Hepatocyte (in vitro differentiated cells): ENCODE results near the gene KANK2. TPM values are rescaled to one million over a fixed set of nuclear protein-coding genes. Genes with fewer than 3 reads are reported as not detected.

Experiments used
- DNase-seq: peaks from one replicate; pipeline ENCODE4 v3.0.0-alpha.2; 2016; ENCODE audit warnings: low spot score
- H2AFZ ChIP-seq: fragments of 200-600 bp; sonication (generic); 2 replicates; pipeline ENCODE4 v1.6.0; 2016; ENCODE audit warnings: antibody characterized with exemption, mild to moderate bottlenecking
- H3K27ac ChIP-seq: fragments of 200-600 bp; sonication (generic); 2 replicates; pipeline ENCODE4 v1.5.1; 2016; ENCODE audit warnings: mild to moderate bottlenecking
- H3K27me3 ChIP-seq: fragments of 200-600 bp; sonication (generic); 2 replicates; pipeline ENCODE4 v1.6.1; 2016
- H3K36me3 ChIP-seq: fragments of 200-600 bp; sonication (generic); replicated peaks from 2 replicates; pipeline ENCODE4 v1.5.1; 2016; ENCODE audit warnings: low read depth; ENCODE audit not compliant: insufficient read depth
- H3K4me1 ChIP-seq: fragments of 200-600 bp; sonication (generic); 2 replicates; pipeline ENCODE4 v1.5.1; 2016; ENCODE audit warnings: mild to moderate bottlenecking, moderate library complexity; ENCODE audit not compliant: insufficient read depth
- H3K4me2 ChIP-seq: fragments of 200-600 bp; sonication (generic); 2 replicates; pipeline ENCODE4 v1.6.0; 2016
- H3K4me3 ChIP-seq: fragments of 200-600 bp; sonication (generic); 2 replicates; pipeline ENCODE4 v1.5.1; 2016; ENCODE audit warnings: mild to moderate bottlenecking
- H3K79me2 ChIP-seq: fragments of 200-600 bp; sonication (generic); 2 replicates; pipeline ENCODE4 v1.6.0; 2017; ENCODE audit warnings: mild to moderate bottlenecking
- H3K9me2 ChIP-seq: fragments of 200-600 bp; sonication (generic); replicated peaks from 2 replicates; pipeline ENCODE4 v1.6.0; 2017; ENCODE audit warnings: mild to moderate bottlenecking; ENCODE audit not compliant: insufficient read depth
- H3K9me3 ChIP-seq: fragments of 200-600 bp; sonication (generic); 2 replicates; pipeline ENCODE4 v1.5.1; 2016; ENCODE audit warnings: low read depth, mild to moderate bottlenecking
- H4K20me1 ChIP-seq: fragments of 200-600 bp; sonication (generic); 2 replicates; pipeline ENCODE4 v1.6.0; 2016; ENCODE audit warnings: mild to moderate bottlenecking; ENCODE audit not compliant: insufficient read depth, poor library complexity, severe bottlenecking
- EZH2 ChIP-seq: fragments of 200-600 bp; sonication (generic); IDR thresholded peaks from 2 replicates; pipeline ENCODE4 v1.6.1; 2016; ENCODE audit warnings: antibody characterized with exemption, mild to moderate bottlenecking, borderline replicate concordance
- EZH2phosphoT487 ChIP-seq: fragments of 200-600 bp; sonication (generic); IDR thresholded peaks from one replicate; pipeline ENCODE4 v1.6.1; 2018; ENCODE audit warnings: antibody characterized with exemption, mild to moderate bottlenecking, low read depth, moderate library complexity; ENCODE audit not compliant: unreplicated experiment, severe bottlenecking
- WGBS: methylation state at CpG from one replicate; pipeline ENCODE4 v1.1.6; 2016; ENCODE audit warnings: low lambda C conversion rate; ENCODE audit errors: missing lambda C conversion rate; 5-methylcytosine and 5-hydroxymethylcytosine counted together
- polyA plus RNA-seq: library from polyadenylated mRNA; unstranded; fragments of >200 nt; fragmentation: Nextera tagmentation; extraction: Ambion mirVana; gene quantifications from 2 replicates; pipeline ENCODE4 v1.2.1, GENCODE V29; 2016
- total RNA-seq: library from RNA; depleted of rRNA; stranded (reverse); fragments of >200 nt; gene quantifications from 2 replicates; pipeline ENCODE4 v1.2.3, GENCODE V29; 2014
- TF ChIP-seq, protein P1 (sequence below): fragments of 200-600 bp; sonication (generic); IDR thresholded peaks from 2 replicates; pipeline ENCODE4 v1.5.1; 2016; ENCODE audit warnings: antibody characterized with exemption, mild to moderate bottlenecking; ENCODE audit not compliant: poor library complexity

Gene KANK2
- total and polyA plus RNA-seq, 2 experiments from 2014 or later = 39.6 to 60.3 TPM

- Histone ChIP-seq H3K36me3 (peaks cover 5% of the 10 kb centered on the region), H4K20me1 (peaks cover 17% of the 10 kb centered on the region), H3K9me3 (no peaks in the 10 kb centered on the region), H3K27me3 (no peaks in the 10 kb centered on the region), H3K4me2 (no peak overlapping the region), H3K4me3 (no peak overlapping the region), H3K27ac (no peak overlapping the region), H3K9me2 (no peaks in the 10 kb centered on the region), H2AFZ (no peak overlapping the region), H3K79me2 (peaks cover under 1% of the 10 kb centered on the region), H3K4me1 (no peaks in the 10 kb centered on the region)
- WGBS = 92% methylated on average over 9 of the region's 9 CpGs
- no peak for DNase-seq
- TF ChIP-seq, protein P1, sequence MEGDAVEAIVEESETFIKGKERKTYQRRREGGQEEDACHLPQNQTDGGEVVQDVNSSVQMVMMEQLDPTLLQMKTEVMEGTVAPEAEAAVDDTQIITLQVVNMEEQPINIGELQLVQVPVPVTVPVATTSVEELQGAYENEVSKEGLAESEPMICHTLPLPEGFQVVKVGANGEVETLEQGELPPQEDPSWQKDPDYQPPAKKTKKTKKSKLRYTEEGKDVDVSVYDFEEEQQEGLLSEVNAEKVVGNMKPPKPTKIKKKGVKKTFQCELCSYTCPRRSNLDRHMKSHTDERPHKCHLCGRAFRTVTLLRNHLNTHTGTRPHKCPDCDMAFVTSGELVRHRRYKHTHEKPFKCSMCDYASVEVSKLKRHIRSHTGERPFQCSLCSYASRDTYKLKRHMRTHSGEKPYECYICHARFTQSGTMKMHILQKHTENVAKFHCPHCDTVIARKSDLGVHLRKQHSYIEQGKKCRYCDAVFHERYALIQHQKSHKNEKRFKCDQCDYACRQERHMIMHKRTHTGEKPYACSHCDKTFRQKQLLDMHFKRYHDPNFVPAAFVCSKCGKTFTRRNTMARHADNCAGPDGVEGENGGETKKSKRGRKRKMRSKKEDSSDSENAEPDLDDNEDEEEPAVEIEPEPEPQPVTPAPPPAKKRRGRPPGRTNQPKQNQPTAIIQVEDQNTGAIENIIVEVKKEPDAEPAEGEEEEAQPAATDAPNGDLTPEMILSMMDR = no peak
- TF ChIP-seq EZH2phosphoT487 (no peak), EZH2 (no peak)
These were observed 80.8 kb downstream of the KANK2 start for GRCh38 chr19:11116507-11116906.

GRCh38 chr19:11115895-11116446, 81.4 kb downstream of the KANK2 start:
- Histone ChIP-seq H3K27me3 (no peaks in the 10 kb centered on the region), H3K9me2 (no peaks in the 10 kb centered on the region), H3K79me2 (peaks cover 3% of the 10 kb centered on the region), H3K36me3 (peaks cover 5% of the 10 kb centered on the region), H3K4me1 (no peaks in the 10 kb centered on the region), H3K4me3 (no peak overlapping the region), H4K20me1 (peaks cover 21% of the 10 kb centered on the region), H3K27ac (no peak overlapping the region), H3K4me2 (no peak overlapping the region), H3K9me3 (no peaks in the 10 kb centered on the region), H2AFZ (no peak overlapping the region)
- no peak for TF ChIP-seq EZH2phosphoT487
- DNase-seq = no peak
- WGBS = 94% methylated on average over 11 of the region's 11 CpGs

DNA sequence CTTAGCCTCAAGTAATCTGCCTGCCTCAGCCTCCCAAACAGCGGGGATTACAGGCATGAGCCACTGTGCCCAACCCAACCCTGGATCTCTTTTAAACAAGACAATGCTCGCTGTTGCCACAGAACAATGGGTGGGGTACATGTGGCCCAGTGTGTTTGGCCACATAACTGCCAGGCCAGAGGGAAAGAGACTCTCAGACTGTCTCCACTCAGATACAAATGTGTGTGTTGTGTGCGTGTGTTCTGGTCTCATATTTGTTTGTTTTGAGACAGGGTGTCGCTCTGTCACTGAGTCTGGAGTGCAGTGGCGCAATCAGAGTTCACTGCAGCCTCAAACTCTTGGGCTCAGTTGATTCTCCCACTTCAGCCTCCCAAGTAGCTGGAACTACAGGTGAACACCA, 82.3 kb downstream of the KANK2 start:
- H3K4me1 ChIP-seq = no peaks in the 10 kb centered on the region
- no peaks in the 10 kb centered on the region for H3K9me2 ChIP-seq
- peaks cover 5% of the 10 kb centered on the region for H3K36me3 ChIP-seq
- WGBS = 89% methylated on average over 5 of the region's 5 CpGs
- TF ChIP-seq EZH2phosphoT487 (no peak), EZH2 (no peak)
- TF ChIP-seq, protein P1 = no peak
- peaks cover 23% of the 10 kb centered on the region for H4K20me1 ChIP-seq
- no peak overlapping the region for H3K27ac ChIP-seq
- H3K27me3 ChIP-seq = no peaks in the 10 kb centered on the region
- H3K9me3 ChIP-seq = no peaks in the 10 kb centered on the region
- no peak for DNase-seq
- H3K4me2 ChIP-seq = no peak overlapping the region
- no peak overlapping the region for H2AFZ ChIP-seq
- H3K4me3 ChIP-seq = no peak overlapping the region
- peaks cover 6% of the 10 kb centered on the region for H3K79me2 ChIP-seq

Other genes with a start within 250 kb of the KANK2 start
- gene SMARCA4, start 236.5 kb downstream of the KANK2 start, total RNA-seq = 36.9 and 80.7 TPM in 2 replicates
- 93.4 and 108 TPM in 2 replicates for gene SMARCA4, start 236.5 kb downstream of the KANK2 start, polyA plus RNA-seq
- gene LDLR, start 108.1 kb downstream of the KANK2 start, total RNA-seq = 110 and 126 TPM in 2 replicates
- 116 and 123 TPM in 2 replicates for gene LDLR, start 108.1 kb downstream of the KANK2 start, polyA plus RNA-seq
- 9.0 and 11.5 TPM in 2 replicates for gene SPC24, start 41.8 kb downstream of the KANK2 start, total RNA-seq
- gene SPC24, start 41.8 kb downstream of the KANK2 start, polyA plus RNA-seq = 5.2 and 8.8 TPM in 2 replicates
- gene ANGPTL8, start 42.1 kb upstream of the KANK2 start, total RNA-seq = 24.9 and 25.5 TPM in 2 replicates
- gene ANGPTL8, start 42.1 kb upstream of the KANK2 start, polyA plus RNA-seq = 14.4 and 20.8 TPM in 2 replicates
- gene DOCK6, start 65.0 kb upstream of the KANK2 start, total RNA-seq = 12.6 and 17.4 TPM in 2 replicates
- 36.8 and 43.7 TPM in 2 replicates for gene DOCK6, start 65.0 kb upstream of the KANK2 start, polyA plus RNA-seq
- gene TSPAN16, start 98.6 kb upstream of the KANK2 start, total RNA-seq = not detected in 2 replicates
- gene TSPAN16, start 98.6 kb upstream of the KANK2 start, polyA plus RNA-seq = not detected in 2 replicates
- gene RAB3D, start 142.1 kb upstream of the KANK2 start, total RNA-seq = 63.7 and 71.6 TPM in 2 replicates
- gene RAB3D, start 142.1 kb upstream of the KANK2 start, polyA plus RNA-seq = 27.3 and 32.6 TPM in 2 replicates
- 188 TPM in 2 replicates for gene TMEM205, start 148.7 kb upstream of the KANK2 start, total RNA-seq
- gene TMEM205, start 148.7 kb upstream of the KANK2 start, polyA plus RNA-seq = 199 and 212 TPM in 2 replicates
- gene CCDC159, start 149.0 kb upstream of the KANK2 start, total RNA-seq = 10.1 and 14.6 TPM in 2 replicates
- 27.1 and 46.3 TPM in 2 replicates for gene CCDC159, start 149.0 kb upstream of the KANK2 start, polyA plus RNA-seq
- gene PLPPR2, start 157.9 kb upstream of the KANK2 start, total RNA-seq = 10.9 and 25.9 TPM in 2 replicates
- gene PLPPR2, start 157.9 kb upstream of the KANK2 start, polyA plus RNA-seq = 41.7 and 47.0 TPM in 2 replicates
- gene SWSAP1, start 177.1 kb upstream of the KANK2 start, total RNA-seq = 2.2 and 3.1 TPM in 2 replicates
- 4.0 and 4.9 TPM in 2 replicates for gene SWSAP1, start 177.1 kb upstream of the KANK2 start, polyA plus RNA-seq
- gene EPOR, start 186.8 kb upstream of the KANK2 start, total RNA-seq = 16.6 and 20.9 TPM in 2 replicates
- gene EPOR, start 186.8 kb upstream of the KANK2 start, polyA plus RNA-seq = 34.2 and 46.8 TPM in 2 replicates
- 20.6 and 27.6 TPM in 2 replicates for gene RGL3, start 221.8 kb upstream of the KANK2 start, total RNA-seq
- 55.6 and 94.8 TPM in 2 replicates for gene RGL3, start 221.8 kb upstream of the KANK2 start, polyA plus RNA-seq
- gene ODAD3, start 237.6 kb upstream of the KANK2 start, total RNA-seq = 0.08 and 1.3 TPM in 2 replicates
- 1.4 and 1.9 TPM in 2 replicates for gene ODAD3, start 237.6 kb upstream of the KANK2 start, polyA plus RNA-seq
- gene PRKCSH, start 238.1 kb upstream of the KANK2 start, total RNA-seq = 60.0 and 85.1 TPM in 2 replicates
- 245 and 251 TPM in 2 replicates for gene PRKCSH, start 238.1 kb upstream of the KANK2 start, polyA plus RNA-seq